SJCRH30 (cell line): ENCODE measurements around the gene MED4. TPM values are rescaled to one million over a fixed set of nuclear protein-coding genes. Genes with fewer than 3 reads are reported as not detected.
"Not testable (repeated sequence)": the region's sequence is repeated elsewhere in the genome, so short reads cannot be mapped to it uniquely, and the experiment has no call there.

Source experiments
- DNase-seq, 2 experiments: peaks; one replicate each; pipeline ENCODE4 v3.0.0-alpha.2; 2015 to 2020
- H3K27ac ChIP-seq: fragments of 250-450 bp; sonication (Bioruptor Pico); 2 replicates; pipeline ENCODE4 v1.5.1; 2020; ENCODE audit warnings: mild to moderate bottlenecking, moderate library complexity
- H3K27me3 ChIP-seq: fragments of 250-450 bp; sonication (Bioruptor Pico); 2 replicates; pipeline ENCODE4 v1.5.1; 2020; ENCODE audit warnings: mild to moderate bottlenecking, moderate library complexity
- H3K36me3 ChIP-seq: fragments of 250-450 bp; sonication (Bioruptor Pico); 2 replicates; pipeline ENCODE4 v1.5.1; 2020; ENCODE audit warnings: mild to moderate bottlenecking, moderate library complexity
- H3K4me1 ChIP-seq: fragments of 250-450 bp; sonication (Bioruptor Pico); 2 replicates; pipeline ENCODE4 v1.5.1; 2020; ENCODE audit warnings: mild to moderate bottlenecking, moderate library complexity
- H3K4me3 ChIP-seq: fragments of 250-450 bp; sonication (Bioruptor Pico); 2 replicates; pipeline ENCODE4 v1.5.1; 2020; ENCODE audit warnings: mild to moderate bottlenecking, moderate library complexity
- H3K9me3 ChIP-seq: fragments of 250-450 bp; sonication (Bioruptor Pico); replicated peaks from 2 replicates; pipeline ENCODE4 v1.5.1; 2020; ENCODE audit warnings: mild to moderate bottlenecking, moderate library complexity
- total RNA-seq: library from RNA; depleted of rRNA; stranded (reverse); fragments of >200 nt; shearing (Covaris generic); gene quantifications from 2 replicates; pipeline ENCODE4 v1.2.3, GENCODE V29; 2014

Gene MED4
- total RNA-seq, 1 experiment from 2014 or later: 42.4 TPM

DNA sequence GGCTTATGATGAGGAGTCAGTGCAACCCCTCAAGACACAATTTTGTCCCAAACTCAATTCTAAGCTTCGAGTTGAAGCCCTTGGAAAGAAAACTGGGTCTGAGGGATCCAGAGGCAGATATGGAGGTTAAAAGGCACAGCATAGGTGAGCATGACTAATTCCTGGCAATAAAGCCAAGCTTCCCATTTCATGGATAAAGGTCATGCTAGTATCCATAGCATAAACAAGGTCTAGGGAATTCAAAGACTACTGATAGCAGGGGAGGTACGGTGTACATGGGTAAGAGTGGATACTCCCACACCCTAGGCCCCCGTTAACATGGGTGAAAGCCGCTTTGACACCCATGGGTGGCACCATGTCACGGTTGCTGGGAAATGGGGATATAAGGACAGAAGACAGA, 24.0 kb downstream of the MED4 start:
- no peaks in the 10 kb centered on the region for H3K27me3 ChIP-seq
- no peak overlapping the region for H3K27ac ChIP-seq
- DNase-seq: no peak
- peaks cover 38% of the 10 kb centered on the region for H3K9me3 ChIP-seq
- peaks cover 89% of the 10 kb centered on the region for H3K36me3 ChIP-seq
- no peak overlapping the region for H3K4me3 ChIP-seq
- H3K4me1 ChIP-seq: no peaks in the 10 kb centered on the region

DNA sequence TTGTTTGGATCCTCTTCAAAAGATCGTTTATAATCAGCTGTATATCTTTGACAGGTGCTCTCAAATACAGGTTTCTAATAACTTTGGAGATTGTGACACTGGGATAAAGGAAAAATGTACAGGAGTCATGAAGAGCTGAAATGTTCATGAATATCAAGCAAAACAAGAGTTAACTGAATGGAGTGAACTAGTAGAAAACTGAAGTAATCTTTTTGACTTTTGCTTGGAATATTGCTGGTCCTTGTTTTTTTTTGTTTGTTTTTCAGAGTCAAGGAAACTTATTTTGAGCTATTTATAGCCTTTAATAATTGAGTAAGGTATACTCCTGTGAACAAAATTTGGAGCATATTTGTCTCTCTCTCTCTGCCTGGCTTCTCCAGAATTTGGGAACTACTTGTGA, 25.3 kb downstream of the MED4 start:
- Histone ChIP-seq H3K27me3 (no peaks in the 10 kb centered on the region), H3K9me3 (peaks cover 38% of the 10 kb centered on the region), H3K36me3 (peaks cover 82% of the 10 kb centered on the region), H3K4me1 (no peaks in the 10 kb centered on the region), H3K27ac (no peak overlapping the region), H3K4me3 (no peak overlapping the region)
- no peak for DNase-seq

DNA sequence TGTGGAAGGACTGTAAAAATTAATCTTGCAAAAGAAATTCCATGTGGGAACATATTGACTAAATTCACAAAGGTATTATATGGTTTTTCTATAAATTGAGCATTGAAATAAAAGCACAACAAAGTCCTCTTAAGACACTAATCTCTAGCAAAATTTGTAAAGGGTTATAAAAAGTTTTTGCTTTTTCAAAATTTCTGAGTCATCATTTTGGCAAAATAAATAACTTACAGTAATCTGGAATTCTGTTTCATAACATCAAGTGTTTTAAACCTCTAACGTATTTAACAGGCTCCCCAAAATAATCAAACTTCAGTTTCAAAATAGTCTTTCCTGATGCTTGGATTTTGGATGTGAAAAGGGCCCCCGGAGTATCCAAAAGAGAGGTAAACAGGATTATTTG, 26.0 kb downstream of the MED4 start:
- Histone ChIP-seq H3K36me3 (peaks cover 77% of the 10 kb centered on the region), H3K9me3 (peaks cover 38% of the 10 kb centered on the region)

DNA sequence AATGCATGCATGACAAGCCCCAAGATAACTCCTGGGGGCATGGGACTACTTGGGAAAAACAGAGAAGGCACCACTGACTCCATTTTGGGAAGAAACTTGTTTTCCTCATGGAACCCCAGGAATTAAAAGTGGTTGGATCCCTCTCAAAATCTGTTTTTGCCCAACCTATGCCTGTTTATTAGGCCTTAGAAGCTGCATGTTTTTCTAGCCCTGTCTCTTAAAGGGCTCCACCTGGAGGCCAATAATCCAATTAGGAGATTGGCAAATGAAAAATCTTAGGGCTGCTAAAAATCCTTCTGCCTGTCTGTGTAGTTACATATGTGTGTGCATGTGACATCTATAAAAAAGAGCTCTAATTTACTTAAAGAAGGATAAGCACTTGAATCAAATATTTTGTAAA, 26.9 kb downstream of the MED4 start:
- H3K4me3 ChIP-seq: no peak overlapping the region
- peaks cover 68% of the 10 kb centered on the region for H3K36me3 ChIP-seq
- DNase-seq: no peak
- H3K9me3 ChIP-seq: peaks cover 38% of the 10 kb centered on the region
- H3K4me1 ChIP-seq: no peaks in the 10 kb centered on the region
- no peaks in the 10 kb centered on the region for H3K27me3 ChIP-seq
- H3K27ac ChIP-seq: no peak overlapping the region

More for the DNA sequence above, 26.0 kb downstream of the MED4 start:
- Histone ChIP-seq H3K4me1 (no peaks in the 10 kb centered on the region), H3K27ac (no peak overlapping the region), H3K27me3 (no peaks in the 10 kb centered on the region), H3K4me3 (no peak overlapping the region)
- DNase-seq: no peak

DNA sequence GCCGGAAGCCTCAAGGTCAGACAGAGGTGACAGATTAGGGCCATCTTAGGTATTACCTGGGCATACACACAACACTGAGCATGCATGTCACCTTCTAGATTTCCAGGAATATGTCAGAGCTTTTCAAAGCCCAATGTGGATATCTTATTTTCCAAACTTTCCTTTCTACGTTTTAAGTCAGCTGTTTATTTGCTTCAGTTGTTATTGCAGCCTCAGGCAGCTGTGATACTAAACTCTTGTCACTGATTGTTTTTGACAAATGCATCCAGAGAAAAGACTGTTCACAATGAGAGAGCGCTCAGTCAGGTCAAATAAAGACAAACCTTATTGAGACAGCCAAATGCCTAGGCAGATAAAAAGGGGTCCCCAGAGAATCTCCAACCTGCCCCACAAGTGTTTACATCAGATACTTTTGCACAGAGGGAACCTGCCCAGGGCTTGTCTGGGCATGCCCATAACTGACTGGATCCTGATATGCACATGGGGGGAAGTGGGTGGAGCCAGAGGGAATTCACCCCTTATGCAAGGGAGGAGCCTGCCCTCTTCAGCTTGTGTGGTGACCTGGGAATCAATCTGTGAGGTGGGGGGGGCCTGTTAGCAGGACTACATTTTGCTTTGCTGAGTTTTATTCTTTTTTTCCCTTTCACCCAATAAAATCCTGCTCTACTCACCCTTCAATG, 28.5 kb downstream of the MED4 start:
- no peaks in the 10 kb centered on the region for H3K4me1 ChIP-seq
- H3K9me3 ChIP-seq: peaks cover 34% of the 10 kb centered on the region
- peaks cover 52% of the 10 kb centered on the region for H3K36me3 ChIP-seq
- H3K4me3 ChIP-seq: no peak overlapping the region
- peak; percentile 23 to 26 for DNase-seq
- no peaks in the 10 kb centered on the region for H3K27me3 ChIP-seq
- no peak overlapping the region for H3K27ac ChIP-seq

DNA sequence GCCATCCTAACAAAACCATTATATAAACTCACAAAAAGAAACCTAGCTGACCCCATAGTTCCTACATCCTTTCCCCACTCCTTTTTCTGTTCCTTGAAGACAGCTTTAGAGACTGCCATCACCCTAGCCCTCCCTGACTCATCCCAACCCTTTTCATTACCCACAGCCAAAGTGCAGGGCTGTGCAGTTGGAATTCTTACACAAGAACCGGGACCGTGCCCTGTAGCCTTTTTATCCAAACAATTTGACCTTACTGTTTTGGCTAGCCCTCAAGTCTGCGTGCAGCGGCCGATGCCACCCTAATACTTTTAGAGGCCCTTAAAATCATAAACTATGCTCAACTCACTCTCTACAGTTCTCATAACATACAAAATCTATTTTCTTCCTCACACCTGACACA, 35.0 kb downstream of the MED4 start:
- H3K4me3 ChIP-seq, H3K27ac ChIP-seq, H3K9me3 ChIP-seq, H3K36me3 ChIP-seq, H3K4me1 ChIP-seq, DNase-seq, H3K27me3 ChIP-seq: not testable (repeated sequence)

DNA sequence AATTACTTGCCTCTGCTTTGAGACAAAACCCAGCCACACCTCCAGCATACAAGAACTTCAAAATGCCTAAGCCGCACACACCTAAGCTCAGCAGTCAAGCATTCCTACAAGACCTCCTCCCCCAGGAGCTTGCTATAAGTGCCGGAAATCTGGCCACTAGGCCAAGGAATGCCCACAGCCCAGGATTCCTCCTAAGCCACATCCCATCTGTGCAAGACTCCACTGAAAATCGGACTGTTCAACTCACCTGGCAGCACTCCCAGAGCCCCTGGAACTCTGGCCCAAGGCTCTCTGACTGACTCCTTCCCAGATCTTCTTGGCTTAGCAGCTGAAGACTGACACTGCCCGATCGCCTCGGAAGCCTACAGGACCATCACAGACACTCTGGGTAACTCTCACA, 36.4 kb downstream of the MED4 start:
- H3K27me3 ChIP-seq, H3K27ac ChIP-seq, H3K9me3 ChIP-seq, H3K36me3 ChIP-seq, H3K4me3 ChIP-seq, H3K4me1 ChIP-seq, DNase-seq: not testable (repeated sequence)

DNA sequence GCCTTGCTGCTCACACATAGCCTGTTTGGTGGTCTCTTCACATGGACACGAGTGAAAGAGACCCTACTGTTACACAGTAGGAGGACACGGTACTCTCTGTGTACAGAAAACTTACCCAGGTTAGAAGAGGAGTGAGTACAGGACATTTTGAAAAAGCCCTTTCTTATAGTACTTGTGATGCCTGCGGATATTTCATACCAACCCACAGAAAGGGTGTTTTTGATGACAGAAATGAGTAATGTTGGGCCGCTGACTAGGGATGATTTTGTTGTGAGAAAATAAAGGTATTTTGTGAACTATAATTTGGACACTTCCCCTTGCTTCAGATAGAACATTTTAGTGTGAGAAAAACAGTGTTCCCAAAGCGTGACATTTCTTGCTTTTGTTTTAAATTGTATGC, 39.2 kb downstream of the MED4 start:
- H3K36me3 ChIP-seq: peaks cover 20% of the 10 kb centered on the region
- no peak overlapping the region for H3K4me3 ChIP-seq
- H3K27ac ChIP-seq: no peak overlapping the region
- H3K4me1 ChIP-seq: no peaks in the 10 kb centered on the region
- no peaks in the 10 kb centered on the region for H3K9me3 ChIP-seq
- no peak for DNase-seq
- H3K27me3 ChIP-seq: no peaks in the 10 kb centered on the region

DNA sequence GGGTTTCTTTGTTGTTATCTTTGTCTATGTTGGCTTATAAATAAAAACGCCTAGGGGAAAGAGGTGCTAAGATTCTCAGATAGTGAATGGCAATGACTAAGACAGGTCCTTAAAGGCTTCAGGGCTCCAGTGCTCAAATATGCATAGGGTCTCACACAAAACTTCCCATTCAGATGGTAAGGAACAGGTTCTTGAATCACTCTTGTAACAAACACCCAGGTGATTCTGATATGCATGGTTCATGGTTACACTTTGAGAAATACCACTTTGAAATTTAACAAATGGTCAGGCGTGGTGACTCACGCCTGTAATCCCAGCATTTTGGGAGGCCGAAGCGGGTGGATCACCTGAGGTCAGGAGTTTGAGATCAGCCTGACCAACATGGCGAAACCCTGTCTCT, 40.3 kb downstream of the MED4 start:
- no peak for DNase-seq

DNA sequence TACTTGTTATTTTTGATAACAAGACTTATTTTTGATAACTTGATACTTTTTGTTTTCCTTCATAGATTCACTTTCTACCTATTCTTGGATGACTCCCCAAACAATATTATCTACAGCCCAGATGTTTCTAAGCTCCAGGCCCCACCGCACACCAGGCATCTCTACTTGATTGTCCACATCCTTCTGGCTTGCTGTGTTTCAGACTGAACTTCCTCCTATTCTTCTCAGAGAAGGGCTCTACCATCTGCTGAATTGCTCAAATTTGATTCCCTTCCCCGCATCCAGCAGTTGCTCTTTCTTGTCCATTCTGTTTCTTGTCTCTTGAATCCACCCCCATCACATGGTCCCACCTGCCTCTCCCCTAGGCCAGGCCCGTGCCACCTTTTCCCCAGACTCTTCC, 44.4 kb downstream of the MED4 start:
- H3K4me1 ChIP-seq: no peaks in the 10 kb centered on the region
- DNase-seq: no peak
- no peaks in the 10 kb centered on the region for H3K9me3 ChIP-seq
- peaks cover 27% of the 10 kb centered on the region for H3K36me3 ChIP-seq
- no peaks in the 10 kb centered on the region for H3K27me3 ChIP-seq
- no peak overlapping the region for H3K27ac ChIP-seq
- no peak overlapping the region for H3K4me3 ChIP-seq

More for the DNA sequence above, 40.3 kb downstream of the MED4 start:
- Histone ChIP-seq H3K4me3 (no peak overlapping the region), H3K4me1 (no peaks in the 10 kb centered on the region), H3K27ac (no peak overlapping the region), H3K36me3 (peaks cover 23% of the 10 kb centered on the region), H3K27me3 (no peaks in the 10 kb centered on the region), H3K9me3 (no peaks in the 10 kb centered on the region)

DNA sequence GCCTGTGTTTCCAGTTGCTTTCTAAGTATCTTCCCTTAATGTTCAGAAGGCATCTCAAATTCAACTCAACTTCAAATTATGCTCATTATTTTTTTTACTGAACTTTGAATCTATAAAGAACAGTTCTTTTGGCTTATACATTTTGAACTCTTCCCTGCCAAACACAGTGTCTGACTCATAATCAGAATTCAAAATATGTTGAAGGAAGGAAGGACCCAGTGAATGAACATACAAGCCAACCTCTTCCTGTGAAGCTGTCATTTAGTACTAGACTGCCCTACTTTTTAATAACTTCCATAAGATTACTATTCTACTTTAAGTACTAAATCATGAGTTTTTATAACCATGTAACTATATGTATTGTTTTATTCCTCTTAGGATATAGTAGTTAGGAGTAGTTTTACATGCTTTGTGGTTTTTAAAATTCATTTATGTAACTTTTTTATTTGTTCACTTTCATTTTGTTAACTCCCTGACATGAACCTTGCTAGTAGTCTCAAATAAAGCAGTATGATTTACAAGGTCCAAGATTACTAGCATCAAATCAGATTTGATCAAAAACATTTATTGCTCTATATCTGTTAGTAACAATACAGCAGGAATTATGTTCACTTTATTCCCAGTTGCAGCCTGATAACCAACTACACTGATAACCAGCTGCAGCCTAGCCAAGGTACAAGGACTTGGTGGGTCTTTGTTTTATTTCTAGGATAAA, 51.0 kb downstream of the MED4 start:
- no peak for DNase-seq
- Histone ChIP-seq H3K27ac (no peak overlapping the region), H3K4me1 (no peaks in the 10 kb centered on the region), H3K36me3 (peaks cover 16% of the 10 kb centered on the region), H3K4me3 (no peak overlapping the region), H3K27me3 (no peaks in the 10 kb centered on the region), H3K9me3 (no peaks in the 10 kb centered on the region)

DNA sequence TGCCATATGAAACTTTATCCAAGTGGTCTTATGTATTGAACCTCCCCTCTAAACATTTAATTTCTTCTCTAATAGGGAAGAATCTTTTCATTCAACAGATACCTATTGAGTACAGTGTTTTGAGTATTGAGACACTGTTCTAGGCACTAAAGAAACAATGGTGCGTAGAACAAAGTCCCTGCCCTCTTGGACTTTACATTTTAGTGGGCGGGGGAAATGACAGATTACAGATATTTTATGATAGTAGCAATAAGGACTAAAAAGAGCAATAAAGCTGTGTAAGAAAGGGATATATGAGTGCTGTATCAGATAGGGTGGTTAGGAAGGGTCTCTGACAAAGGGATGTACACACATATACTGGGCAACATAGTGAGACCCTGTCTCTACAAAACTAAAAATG, 52.0 kb downstream of the MED4 start:
- Histone ChIP-seq H3K9me3 (no peaks in the 10 kb centered on the region), H3K27ac (no peak overlapping the region), H3K4me1 (no peaks in the 10 kb centered on the region), H3K36me3 (peaks cover 16% of the 10 kb centered on the region), H3K27me3 (no peaks in the 10 kb centered on the region), H3K4me3 (no peak overlapping the region)
- DNase-seq: no peak

DNA sequence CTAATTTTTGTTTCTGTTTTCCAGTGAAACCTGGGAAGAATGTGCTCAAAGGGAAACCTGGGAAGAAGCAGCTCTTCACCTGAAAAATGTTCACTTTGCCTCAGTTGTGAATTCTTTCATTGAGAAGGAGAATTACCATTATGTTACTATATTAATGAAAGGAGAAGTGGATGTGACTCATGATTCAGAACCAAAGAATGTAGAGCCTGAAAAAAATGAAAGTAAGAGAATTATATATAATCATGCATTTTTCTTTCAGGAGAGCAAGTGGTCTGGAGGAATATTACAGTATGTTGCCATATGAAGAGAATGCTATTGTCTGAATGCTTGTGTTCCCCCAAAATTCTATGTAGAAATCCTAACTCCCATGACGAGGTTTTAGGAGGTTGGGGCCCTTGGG, 54.0 kb downstream of the MED4 start:
- no peak overlapping the region for H3K27ac ChIP-seq
- H3K4me1 ChIP-seq: no peaks in the 10 kb centered on the region
- H3K27me3 ChIP-seq: no peaks in the 10 kb centered on the region
- DNase-seq: no peak
- no peak overlapping the region for H3K4me3 ChIP-seq
- no peaks in the 10 kb centered on the region for H3K9me3 ChIP-seq
- peaks cover 14% of the 10 kb centered on the region for H3K36me3 ChIP-seq

DNA sequence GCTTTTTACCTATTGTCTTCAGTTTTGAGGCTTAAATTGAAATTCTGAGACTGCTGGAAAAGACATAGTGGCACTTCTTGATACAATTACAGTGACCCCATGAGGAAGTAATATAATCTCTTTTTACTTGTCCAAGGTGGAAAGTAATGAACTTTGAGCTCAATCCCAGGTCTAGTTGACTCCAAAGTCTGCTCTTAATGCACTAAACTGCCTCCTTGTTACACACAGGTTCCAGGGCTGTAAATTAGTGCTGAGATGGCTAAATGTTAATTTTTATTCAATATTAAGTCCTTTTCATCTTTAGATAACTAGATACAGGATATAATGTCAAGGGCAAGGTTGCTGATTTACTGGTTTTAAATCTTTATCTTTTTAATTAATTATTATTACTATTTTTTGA, 54.9 kb downstream of the MED4 start:
- Histone ChIP-seq H3K27ac (no peak overlapping the region), H3K4me3 (no peak overlapping the region), H3K4me1 (no peaks in the 10 kb centered on the region), H3K27me3 (no peaks in the 10 kb centered on the region), H3K9me3 (no peaks in the 10 kb centered on the region), H3K36me3 (peaks cover 14% of the 10 kb centered on the region)
- no peak for DNase-seq

DNA sequence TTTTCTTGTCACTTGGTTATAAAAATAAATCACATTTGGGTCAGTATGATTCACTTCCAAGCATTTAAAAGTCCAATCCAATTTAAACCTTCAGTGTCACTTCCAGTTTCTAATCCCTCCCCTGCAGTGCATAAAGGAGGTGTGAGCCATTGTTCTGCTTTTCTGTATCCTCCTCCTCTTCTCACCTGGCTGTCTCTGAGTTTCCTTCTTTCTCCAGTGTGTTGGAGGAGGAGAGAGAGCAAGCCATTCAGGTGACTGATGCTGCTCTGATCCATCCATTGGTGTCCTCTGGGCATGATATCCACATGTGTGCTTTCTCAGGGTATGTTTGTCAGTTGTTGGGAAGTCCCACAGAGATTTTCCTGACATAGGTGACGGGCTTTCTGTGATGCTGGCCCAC, 56.1 kb downstream of the MED4 start:
- H3K4me1 ChIP-seq: no peaks in the 10 kb centered on the region
- peaks cover 14% of the 10 kb centered on the region for H3K36me3 ChIP-seq
- H3K9me3 ChIP-seq: no peaks in the 10 kb centered on the region
- H3K4me3 ChIP-seq: no peak overlapping the region; the same call in 1 of the 2 replicates
- no peak overlapping the region for H3K27ac ChIP-seq
- H3K27me3 ChIP-seq: no peaks in the 10 kb centered on the region
- no peak for DNase-seq
